CD4-positive, alpha-beta memory T cell (primary cell): ENCODE data around the gene NCOA5. TPM values are rescaled to one million over a fixed set of nuclear protein-coding genes. Genes with fewer than 3 reads are reported as not detected.

Experiments used
- CTCF ChIA-PET: fragments of 350-600 bp; sonication (Branson Sonifier 250); formaldehyde crosslinking; loops from one replicate; lab custom pipeline; 2021; ENCODE audit warnings: inconsistent platforms; ENCODE audit not compliant: partially characterized antibody; lab: Charles Lee
- POLR2A ChIA-PET: fragments of 350-600 bp; sonication (Branson Sonifier 250); formaldehyde crosslinking; loops from one replicate; lab custom pipeline; 2021; ENCODE audit not compliant: partially characterized antibody; lab: Charles Lee
- DNase-seq, 5 donors: peaks; one replicate each; pipeline versions ENCODE4 v3.0.0 to v3.0.0-alpha.2; 2020 to 2022; ENCODE audit warnings: mixed read lengths in 1 of 5
- H3K27ac ChIP-seq: one replicate; pipeline ENCODE4 v1.7.0; 2013; ENCODE audit warnings: low read depth, low read length
- H3K27me3 ChIP-seq: 2 replicates; pipeline ENCODE4 v1.7.0; 2013; ENCODE audit warnings: mild to moderate bottlenecking, low read length, moderate library complexity; ENCODE audit not compliant: insufficient read depth
- H3K36me3 ChIP-seq: 2 replicates; pipeline ENCODE4 v1.7.0; 2013; ENCODE audit warnings: mild to moderate bottlenecking, low read length, moderate library complexity; ENCODE audit not compliant: insufficient read depth
- H3K4me1 ChIP-seq: 2 replicates; pipeline ENCODE4 v1.7.0; 2013; ENCODE audit warnings: mild to moderate bottlenecking, low read length, moderate library complexity; ENCODE audit not compliant: insufficient read depth
- H3K4me3 ChIP-seq, 2 donors: one replicate each; pipeline ENCODE4 v1.7.0; 2013; ENCODE audit warnings: low read length in 2 of 2, mild to moderate bottlenecking in 1 of 2
- H3K9me3 ChIP-seq, 2 donors: one replicate each; pipeline ENCODE4 v1.7.0; 2013; ENCODE audit warnings: low read length in 2 of 2, control low read depth in 1 of 2; ENCODE audit not compliant: control insufficient read depth in 1 of 2
- H3K27ac Mint-ChIP-seq, 7 donors: one replicate each; pipeline ENCODE4 v1.8.0; 2020 to 2021; ENCODE audit warnings: mixed read lengths in 7 of 7, mild to moderate bottlenecking in 6 of 7, inconsistent platforms in 3 of 7, moderate library complexity in 3 of 7
- H3K27me3 Mint-ChIP-seq, 2 donors: one replicate each; pipeline ENCODE4 v1.8.0; 2020 to 2021; ENCODE audit warnings: mixed read lengths in 2 of 2
- H3K36me3 Mint-ChIP-seq, 2 donors: one replicate each; pipeline ENCODE4 v1.8.0; 2020 to 2021; ENCODE audit warnings: mixed read lengths in 2 of 2, inconsistent platforms in 1 of 2, mild to moderate bottlenecking in 1 of 2
- H3K4me1 Mint-ChIP-seq, 4 donors: one replicate each; pipeline ENCODE4 v1.8.0; 2020 to 2021; ENCODE audit warnings: mixed read lengths in 4 of 4, mild to moderate bottlenecking in 1 of 4
- H3K4me3 Mint-ChIP-seq, 8 donors: one replicate each; pipeline ENCODE4 v1.8.0; 2020 to 2021; ENCODE audit warnings: mixed read lengths in 8 of 8, mild to moderate bottlenecking in 7 of 8, moderate library complexity in 6 of 8, inconsistent platforms in 3 of 8
- H3K9me3 Mint-ChIP-seq, 8 donors: one replicate each; pipeline ENCODE4 v1.8.0; 2020 to 2021; ENCODE audit warnings: mixed read lengths in 8 of 8, mild to moderate bottlenecking in 5 of 8, inconsistent platforms in 3 of 8, moderate library complexity in 1 of 8
- intact Hi-C: fragments of 100-400 bp; cut with micrococcal nuclease; formaldehyde crosslinking; loops from one replicate; pipeline ENCODE4 v1.15.1; 2023
- polyA plus RNA-seq, 2 donors: library from polyadenylated mRNA; unstranded; fragments of 300-500 nt; fragmentation: Illumina TruSeq; gene quantifications; one replicate each; pipeline ENCODE4 v1.2.3, GENCODE V29; 2021
- total RNA-seq, 2 experiments: library from RNA; stranded (reverse); gene quantifications; one replicate each; pipeline ENCODE4 v1.2.3, GENCODE V29; 2021

Gene NCOA5
- total and polyA plus RNA-seq, 4 experiments from 2014 or later, result 12.8 to 47.2 (median 38.6) TPM

GRCh38 chr20:46031701-46032254 is 58.0 kb downstream of the NCOA5 start:
- H3K4me3 Mint-ChIP-seq, result no peak overlapping the region
- Histone ChIP-seq H3K27ac (no peak overlapping the region), H3K4me3 (no peak overlapping the region), H3K9me3 (no peaks in the 10 kb centered on the region), H3K27me3 (peaks cover 33% of the 10 kb centered on the region), H3K36me3 (no peaks in the 10 kb centered on the region), H3K4me1 (no peaks in the 10 kb centered on the region)
- H3K27me3 Mint-ChIP-seq, result peaks cover 43 to 59% of the 10 kb centered on the region in 2 donors
- intact Hi-C loops, result no loop called here
- H3K4me1 Mint-ChIP-seq, result no peaks in the 10 kb centered on the region
- no peaks in the 10 kb centered on the region for H3K36me3 Mint-ChIP-seq
- H3K9me3 Mint-ChIP-seq, result peaks cover 0 to 2% (median 0%) of the 10 kb centered on the region in 8 donors
- H3K27ac Mint-ChIP-seq, result no peak overlapping the region
- no peak for DNase-seq
- ChIA-PET POLR2A (no interaction called here), CTCF (no interaction called here)

- intact Hi-C loops, result no loop called here
- no peak overlapping the region for H3K4me3 Mint-ChIP-seq
These were observed 58.7 kb downstream of the NCOA5 start for GRCh38 chr20:46031014-46031569.

GRCh38 chr20:46030284-46031013 is 59.3 kb downstream of the NCOA5 start:
- Mint-ChIP-seq H3K27ac (no peak overlapping the region), H3K9me3 (peaks cover 0 to 2% (median 0%) of the 10 kb centered on the region in 8 donors), H3K27me3 (peaks cover 44 to 57% of the 10 kb centered on the region in 2 donors), H3K36me3 (no peaks in the 10 kb centered on the region), H3K4me1 (no peaks in the 10 kb centered on the region), H3K4me3 (no peak overlapping the region)
- intact Hi-C loops, result no loop called here
- DNase-seq, result no peak
- H3K9me3 ChIP-seq, result no peaks in the 10 kb centered on the region
- ChIA-PET POLR2A (no interaction called here), CTCF (no interaction called here)
- no peak overlapping the region for H3K4me3 ChIP-seq
- no peak overlapping the region for H3K27ac ChIP-seq
- peaks cover 40% of the 10 kb centered on the region for H3K27me3 ChIP-seq
- no peaks in the 10 kb centered on the region for H3K4me1 ChIP-seq
- H3K36me3 ChIP-seq, result no peaks in the 10 kb centered on the region

More at GRCh38 chr20:46031014-46031569, 58.7 kb downstream of the NCOA5 start:
- POLR2A ChIA-PET, result no interaction called here
- Mint-ChIP-seq H3K27me3 (peaks cover 42 to 59% of the 10 kb centered on the region in 2 donors), H3K4me1 (no peaks in the 10 kb centered on the region), H3K36me3 (no peaks in the 10 kb centered on the region), H3K27ac (no peak overlapping the region), H3K9me3 (peaks cover 0 to 2% (median 0%) of the 10 kb centered on the region in 8 donors)
- no peak overlapping the region for H3K27ac ChIP-seq
- no peaks in the 10 kb centered on the region for H3K9me3 ChIP-seq
- DNase-seq, result no peak
- peaks cover 40% of the 10 kb centered on the region for H3K27me3 ChIP-seq
- no peak overlapping the region for H3K4me3 ChIP-seq
- CTCF ChIA-PET, result no interaction called here
- H3K4me1 ChIP-seq, result no peaks in the 10 kb centered on the region
- H3K36me3 ChIP-seq, result no peaks in the 10 kb centered on the region

- H3K27me3 ChIP-seq, result peaks cover 44% of the 10 kb centered on the region
- CTCF ChIA-PET, result interaction anchor here (1.0 kb wide), 1 partner anchor 14 kb away, joined by 3 read pairs; no protein-coding TSS in a partner anchor
- no peak for DNase-seq
- H3K27ac Mint-ChIP-seq, result no peak within 1 kb of the TSS
- H3K9me3 Mint-ChIP-seq, result peaks cover 0 to 2% (median 0%) of the 10 kb centered on the region in 8 donors
- no peaks in the 10 kb centered on the region for H3K36me3 Mint-ChIP-seq
- H3K9me3 ChIP-seq, result no peaks in the 10 kb centered on the region
- no peaks in the 10 kb centered on the region for H3K4me1 ChIP-seq
- H3K4me3 Mint-ChIP-seq, result no peak within 1 kb of the TSS
- peaks cover 39 to 55% of the 10 kb centered on the region in 2 donors for H3K27me3 Mint-ChIP-seq
- H3K27ac ChIP-seq, result no peak within 1 kb of the TSS
- H3K36me3 ChIP-seq, result no peaks in the 10 kb centered on the region
- intact Hi-C loops, result no loop called here
- H3K4me1 Mint-ChIP-seq, result no peaks in the 10 kb centered on the region
- H3K4me3 ChIP-seq, result no peak within 1 kb of the TSS
- POLR2A ChIA-PET, result interaction anchor here (0.6 kb wide), 1 partner anchor 14 kb away, joined by 3 read pairs; no protein-coding TSS in a partner anchor
These were observed 60.9 kb downstream of the NCOA5 start, which contains the start of gene SLC12A5 for GRCh38 chr20:46028772-46029371. SLC12A5 (plus strand) TSS chr20:46029215; CDS start chr20:46029345, 130 bp downstream.

GRCh38 chr20:46028110-46028509 is 61.7 kb downstream of the NCOA5 start:
- intact Hi-C loops, result no loop called here
- Mint-ChIP-seq H3K9me3 (peaks cover 0 to 2% (median 0%) of the 10 kb centered on the region in 8 donors), H3K4me3 (no peak overlapping the region), H3K36me3 (no peaks in the 10 kb centered on the region), H3K4me1 (peaks cover 3 to 7% (median 5%) of the 10 kb centered on the region in 4 donors), H3K27me3 (peaks cover 40 to 54% of the 10 kb centered on the region in 2 donors), H3K27ac (no peak overlapping the region)
- CTCF ChIA-PET, result no interaction called here
- no peaks in the 10 kb centered on the region for H3K9me3 ChIP-seq
- H3K4me3 ChIP-seq, result no peak overlapping the region
- DNase-seq, result no peak
- H3K27ac ChIP-seq, result no peak overlapping the region
- no peaks in the 10 kb centered on the region for H3K36me3 ChIP-seq
- POLR2A ChIA-PET, result no interaction called here
- H3K27me3 ChIP-seq, result peaks cover 44% of the 10 kb centered on the region
- peaks cover 2% of the 10 kb centered on the region for H3K4me1 ChIP-seq

- ChIA-PET CTCF (interaction anchor here (0.9 to 1.1 kb wide), 2 partner anchors 9 to 14 kb away, joined by 3 to 4 read pairs; no protein-coding TSS in a partner anchor), POLR2A (no interaction called here)
- Mint-ChIP-seq H3K4me1 (peaks cover 5 to 13% (median 7%) of the 10 kb centered on the region in 4 donors), H3K27ac (peak overlapping the region in 1 of 7 donors; percentile 58), H3K27me3 (peaks cover 35 to 47% of the 10 kb centered on the region in 2 donors), H3K36me3 (no peaks in the 10 kb centered on the region), H3K9me3 (peaks cover 0 to 2% (median 0%) of the 10 kb centered on the region in 8 donors), H3K4me3 (no peak overlapping the region)
- no peaks in the 10 kb centered on the region for H3K9me3 ChIP-seq
- H3K36me3 ChIP-seq, result no peaks in the 10 kb centered on the region
- intact Hi-C loops, result no loop called here
- peak in 3 of 5 donors; percentile 30 to 38 (median 38) for DNase-seq
- peaks cover 10% of the 10 kb centered on the region for H3K4me1 ChIP-seq
- H3K27me3 ChIP-seq, result peaks cover 45% of the 10 kb centered on the region
- no peak overlapping the region for H3K4me3 ChIP-seq
- H3K27ac ChIP-seq, result no peak overlapping the region
These were observed 62.4 kb downstream of the NCOA5 start for GRCh38 chr20:46027245-46027853.
